ENCODE results near the gene UGT2A3.

DNA sequence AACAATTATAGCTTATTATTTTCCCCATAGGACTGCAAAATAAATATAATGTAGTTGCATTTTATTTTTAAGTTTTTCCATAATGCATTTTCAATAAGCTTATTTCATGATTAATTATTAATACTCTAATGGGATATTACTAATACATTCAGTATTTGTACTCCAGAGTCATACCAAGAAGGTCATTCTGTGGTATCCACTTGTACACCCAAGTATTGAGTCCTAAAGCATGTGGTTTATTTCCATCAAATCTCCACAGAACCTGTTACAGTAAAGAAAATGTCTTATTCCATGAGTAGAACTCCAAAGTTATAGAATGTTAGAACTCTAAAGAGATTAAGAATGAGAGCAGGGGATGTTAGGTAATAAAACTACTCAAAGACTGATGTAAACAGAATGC, 30.6 kb downstream of the UGT2A3 start:
- TF ChIP-seq, protein P1, sequence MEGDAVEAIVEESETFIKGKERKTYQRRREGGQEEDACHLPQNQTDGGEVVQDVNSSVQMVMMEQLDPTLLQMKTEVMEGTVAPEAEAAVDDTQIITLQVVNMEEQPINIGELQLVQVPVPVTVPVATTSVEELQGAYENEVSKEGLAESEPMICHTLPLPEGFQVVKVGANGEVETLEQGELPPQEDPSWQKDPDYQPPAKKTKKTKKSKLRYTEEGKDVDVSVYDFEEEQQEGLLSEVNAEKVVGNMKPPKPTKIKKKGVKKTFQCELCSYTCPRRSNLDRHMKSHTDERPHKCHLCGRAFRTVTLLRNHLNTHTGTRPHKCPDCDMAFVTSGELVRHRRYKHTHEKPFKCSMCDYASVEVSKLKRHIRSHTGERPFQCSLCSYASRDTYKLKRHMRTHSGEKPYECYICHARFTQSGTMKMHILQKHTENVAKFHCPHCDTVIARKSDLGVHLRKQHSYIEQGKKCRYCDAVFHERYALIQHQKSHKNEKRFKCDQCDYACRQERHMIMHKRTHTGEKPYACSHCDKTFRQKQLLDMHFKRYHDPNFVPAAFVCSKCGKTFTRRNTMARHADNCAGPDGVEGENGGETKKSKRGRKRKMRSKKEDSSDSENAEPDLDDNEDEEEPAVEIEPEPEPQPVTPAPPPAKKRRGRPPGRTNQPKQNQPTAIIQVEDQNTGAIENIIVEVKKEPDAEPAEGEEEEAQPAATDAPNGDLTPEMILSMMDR (IDR thresholded peaks at IDR 0.05), result no peak
- no peak for TF ChIP-seq POLR2A (IDR thresholded peaks at IDR 0.05)

Measured in suprapubic skin (tissue), 3 donors.